Gastrocnemius medialis (tissue), 4 donors: ENCODE measurements around the gene DYRK1A. TPM values are rescaled to one million over a fixed set of nuclear protein-coding genes. Genes with fewer than 3 reads are reported as not detected.

Experiments used
- ATAC-seq, 2 donors: fragments of 150-250 bp; one replicate each; pipeline ENCODE4 v1.9.1; 2016
- DNase-seq, 2 donors: peaks; one replicate each; pipeline ENCODE4 v3.0.0-alpha.2; 2019
- H3K27ac ChIP-seq, 4 donors: fragments of 200-600 bp; sonication (generic); 1 replicate in 1 of 4; 2 replicates in 3 of 4; pipeline ENCODE4 v1.5.1; 2016 to 2018; ENCODE audit warnings: mild to moderate bottlenecking in 2 of 4, moderate library complexity in 1 of 4
- H3K27me3 ChIP-seq, 3 donors: fragments of 200-600 bp; sonication (generic) in 2 of 3; 1 replicate in 1 of 3; 2 replicates in 2 of 3; pipeline versions ENCODE4 v1.5.1 to v1.6.0; 2016 to 2019; ENCODE audit warnings: mild to moderate bottlenecking in 1 of 3, moderate library complexity in 1 of 3
- H3K36me3 ChIP-seq, 2 donors: fragments of 200-600 bp; sonication (generic) in 1 of 2; one replicate each; pipeline ENCODE4 v1.5.1; 2017 to 2018
- H3K4me1 ChIP-seq, 2 donors: fragments of 200-600 bp; sonication (generic) in 1 of 2; one replicate each; pipeline ENCODE4 v1.5.1; 2016 to 2017; ENCODE audit warnings: mild to moderate bottlenecking in 2 of 2
- H3K4me3 ChIP-seq, 4 donors: fragments of 200-600 bp; sonication (generic) in 3 of 4; 1 replicate in 1 of 4; 2 replicates in 3 of 4; pipeline ENCODE4 v1.5.1; 2016 to 2019; ENCODE audit warnings: mild to moderate bottlenecking in 2 of 4
- H3K9me3 ChIP-seq, 3 donors: fragments of 200-600 bp; sonication (generic) in 2 of 3; 1 replicate in 1 of 3; 2 replicates in 2 of 3; pipeline ENCODE4 v1.5.1; 2016 to 2019
- CTCF ChIP-seq, 5 experiments: fragments of 450-650 bp in 3 of 5; fragments of 200-600 bp in 2 of 5; sonication (generic) in 2 of 5; IDR thresholded peaks in 4 of 5; conservative IDR thresholded peaks in 1 of 5; 1 replicate in 4 of 5; 2 replicates in 1 of 5; pipeline ENCODE4 v1.5.1; 2016 to 2019; ENCODE audit warnings: antibody characterized with exemption in 5 of 5, mild to moderate bottlenecking in 3 of 5, moderate library complexity in 3 of 5
- POLR2A ChIP-seq, 2 donors: fragments of 450-650 bp; IDR thresholded peaks; one replicate each; pipeline ENCODE4 v1.6.1; 2017; ENCODE audit warnings: antibody characterized with exemption in 2 of 2, mild to moderate bottlenecking in 2 of 2, moderate library complexity in 2 of 2
- in situ Hi-C, 4 donors: fragments of 200-750 bp; cut with MboI; loops; one replicate each; pipeline versions ENCODE4 v1.15.0 to v1.8.0; 2017; ENCODE audit warnings: low sequenced_read_pairs in 4 of 4
- intact Hi-C: fragments of 100-400 bp; cut with DNase I; formaldehyde crosslinking; loops from one replicate; pipeline ENCODE4 v1.15.1; 2023; ENCODE audit warnings: low total_unique reads
- total RNA-seq, 4 donors: library from RNA; depleted of rRNA; stranded (reverse); fragments of >200 nt; gene quantifications; one replicate each; pipeline versions ENCODE4 v1.1.0 to v1.2.3, GENCODE V29; 2016

The DYRK1A gene
- total RNA-seq, 4 donors from 2014 or later = 81.0 to 115 (median 95.3) TPM

DNA sequence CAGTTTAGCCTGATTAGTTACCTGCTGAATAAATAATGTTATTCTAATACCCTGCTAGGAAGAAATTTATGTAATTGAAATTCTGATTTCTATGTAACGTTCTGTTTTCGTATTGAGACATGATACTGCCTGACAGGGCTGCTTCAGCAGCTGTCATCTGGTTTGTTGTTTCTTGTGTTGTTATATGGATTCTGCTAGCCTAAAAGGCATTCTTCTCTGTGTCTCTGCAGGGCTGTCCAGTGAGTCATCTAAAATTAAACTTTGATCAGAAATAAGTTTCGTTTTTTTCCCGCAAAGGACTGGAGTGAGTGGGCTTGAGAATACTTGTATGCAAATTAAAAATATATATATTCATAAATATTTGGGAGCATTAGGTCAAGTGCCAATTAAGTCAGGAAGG, 93.0 kb downstream of the DYRK1A start:
- intact Hi-C loops (loop anchor here (5.0 kb wide), 2 partner anchors 92 to 103 kb away; partner anchors contain the start of gene DYRK1A), in situ Hi-C loops (no loop called here)
- H3K27ac ChIP-seq = peak overlapping the region; percentile 78 to 86 (median 80)
- ATAC-seq (peak in 1 of 2 donors; percentile 17), DNase-seq (no peak)
- TF ChIP-seq CTCF (IDR thresholded peaks at IDR 0.05 in 4 of 5, conservative IDR thresholded peaks at IDR 0.05 in 1 of 5) (no peak), POLR2A (IDR thresholded peaks at IDR 0.05) (no peak)
- no peaks in the 10 kb centered on the region for H3K36me3 ChIP-seq
- peak overlapping the region in 1 of 4 donors; percentile 11 for H3K4me3 ChIP-seq
- no peaks in the 10 kb centered on the region for H3K27me3 ChIP-seq
- H3K4me1 ChIP-seq = peaks cover 97 to 99% of the 10 kb centered on the region in 2 donors
- H3K9me3 ChIP-seq = no peaks in the 10 kb centered on the region

GRCh38 chr21:37460196-37460595, 93.6 kb downstream of the DYRK1A start:
- no peak for ATAC-seq
- Histone ChIP-seq H3K36me3 (no peaks in the 10 kb centered on the region), H3K4me3 (no peak overlapping the region), H3K27me3 (no peaks in the 10 kb centered on the region), H3K4me1 (peaks cover 97 to 99% of the 10 kb centered on the region in 2 donors), H3K9me3 (no peaks in the 10 kb centered on the region), H3K27ac (peak overlapping the region; percentile 33 to 86 (median 80))
- in situ Hi-C loops = no loop called here
- intact Hi-C loops = no loop called here
- DNase-seq = no peak
- TF ChIP-seq CTCF (IDR thresholded peaks at IDR 0.05 in 4 of 5, conservative IDR thresholded peaks at IDR 0.05 in 1 of 5) (no peak), POLR2A (IDR thresholded peaks at IDR 0.05) (no peak)

- Histone ChIP-seq H3K4me1 (peaks cover 87 to 93% of the 10 kb centered on the region in 2 donors), H3K9me3 (no peaks in the 10 kb centered on the region), H3K36me3 (no peaks in the 10 kb centered on the region), H3K4me3 (no peak overlapping the region), H3K27ac (peak overlapping the region; percentile 27 to 78 (median 56)), H3K27me3 (no peaks in the 10 kb centered on the region)
- ATAC-seq (no peak), DNase-seq (no peak)
- in situ Hi-C loops = no loop called here
- TF ChIP-seq POLR2A (IDR thresholded peaks at IDR 0.05) (no peak), CTCF (IDR thresholded peaks at IDR 0.05 in 4 of 5, conservative IDR thresholded peaks at IDR 0.05 in 1 of 5) (no peak)
- intact Hi-C loops = no loop called here
Observed at GRCh38 chr21:37461479-37461878, 94.9 kb downstream of the DYRK1A start.

DNA sequence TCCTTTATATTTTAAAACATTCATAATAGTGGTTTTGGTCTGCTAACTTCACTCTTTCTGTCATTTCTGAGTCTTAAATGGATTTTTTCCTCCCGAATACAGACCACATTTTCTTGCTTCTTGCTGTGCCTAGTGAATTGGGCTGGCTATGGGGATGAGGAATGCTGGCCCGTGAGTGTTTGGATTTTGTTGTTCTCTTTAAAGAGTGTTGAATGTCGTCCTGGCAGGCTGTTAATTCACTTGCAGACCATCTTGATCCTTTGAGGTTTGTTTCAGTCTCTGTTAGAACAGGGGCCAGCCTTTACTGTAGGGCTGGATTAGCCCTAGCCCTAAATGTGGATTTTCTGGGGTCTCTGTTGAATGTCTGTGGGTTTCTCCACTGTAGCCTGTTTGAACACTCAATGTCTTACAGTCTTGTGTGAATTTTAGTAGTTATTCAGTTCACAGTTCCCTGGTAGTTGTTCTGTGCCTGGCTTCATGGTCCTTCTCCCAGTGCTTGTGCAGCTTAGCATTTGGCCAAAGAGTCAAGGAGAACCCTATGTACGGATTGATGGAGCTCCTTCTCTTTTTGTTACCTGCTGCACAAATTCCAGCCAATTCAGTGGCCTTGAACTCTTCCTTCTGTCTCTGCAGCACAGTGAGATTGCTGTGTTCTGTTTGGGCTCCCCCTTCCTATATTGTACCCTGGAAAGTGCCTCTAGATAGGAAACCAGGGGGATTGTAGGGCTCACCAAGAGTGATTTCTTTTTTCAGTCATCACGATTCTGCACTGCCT, 95.7 kb downstream of the DYRK1A start:
- TF ChIP-seq POLR2A (IDR thresholded peaks at IDR 0.05) (no peak), CTCF (IDR thresholded peaks at IDR 0.05 in 4 of 5, conservative IDR thresholded peaks at IDR 0.05 in 1 of 5) (no peak)
- in situ Hi-C loops = no loop called here
- peak overlapping the region in 1 of 4 donors; percentile 6 for H3K4me3 ChIP-seq
- ATAC-seq (no peak), DNase-seq (no peak)
- no peaks in the 10 kb centered on the region for H3K36me3 ChIP-seq
- no peaks in the 10 kb centered on the region for H3K9me3 ChIP-seq
- no peaks in the 10 kb centered on the region for H3K27me3 ChIP-seq
- intact Hi-C loops = no loop called here
- H3K27ac ChIP-seq = peak overlapping the region; percentile 27 to 78 (median 56)
- peaks cover 81 to 85% of the 10 kb centered on the region in 2 donors for H3K4me1 ChIP-seq
